ENCODE results near the gene ACE. TPM values are rescaled to one million over a fixed set of nuclear protein-coding genes. Genes with fewer than 3 reads are reported as not detected.
A peak's percentile ranks its signal among the peaks of the same experiment; 100 is the strongest.

Gene ACE
- polyA plus RNA-seq, 4 donors, result 49.6 to 216 (median 161) TPM

DNA sequence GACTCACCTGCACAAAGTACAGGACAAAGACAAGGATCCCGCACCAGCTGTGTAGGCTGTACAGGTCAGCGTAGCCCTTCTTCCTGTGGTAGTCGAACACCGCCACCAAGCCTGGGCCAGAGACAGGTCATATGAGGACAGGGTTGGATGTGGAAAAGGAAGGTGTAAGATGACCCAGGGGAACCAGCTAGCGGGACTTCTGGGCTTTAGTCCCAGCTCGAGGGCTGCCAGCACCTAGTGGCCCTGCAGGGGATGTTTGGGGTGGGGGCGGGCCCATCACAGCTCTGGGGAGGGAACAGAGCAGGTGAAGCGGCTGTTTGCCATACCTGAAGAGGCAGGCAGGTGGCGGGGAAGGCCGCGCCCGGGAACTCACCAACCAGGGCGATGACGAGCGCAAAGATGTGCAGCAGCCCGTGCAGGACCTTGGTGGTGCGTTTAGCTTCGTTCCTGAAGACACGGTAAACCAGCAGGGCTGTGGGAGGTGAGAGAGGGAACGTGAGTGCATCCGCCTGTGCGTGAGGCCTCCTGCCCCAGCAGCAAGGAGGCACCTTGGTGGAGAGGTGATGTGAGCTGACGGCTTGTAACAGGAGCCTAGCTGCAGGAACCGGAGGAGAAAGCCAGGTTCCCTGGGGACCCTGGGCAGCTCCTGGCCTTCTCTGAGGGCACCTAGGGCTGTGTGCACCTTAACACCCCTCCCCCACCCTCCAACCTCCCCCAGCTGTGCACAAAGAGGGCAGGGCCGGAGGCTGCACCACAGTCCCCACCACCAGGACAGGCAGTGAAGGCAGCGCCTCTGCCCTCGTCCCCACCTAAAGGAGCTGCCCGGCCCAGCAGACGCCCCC, 41.0 kb upstream of the ACE start:
- H3K4me1 ChIP-seq (ENCODE audit: control insufficient read depth in 3 of 3, insufficient read depth in 2 of 3, low read depth in 1 of 3, low read length in 2 of 3), result peaks cover 5 to 57% (median 7%) of the 10 kb centered on the region in 3 donors
- DNase-seq (peak in 1 of 2 donors; percentile 67), FAIRE-seq (no peak)
- peak overlapping the region in 2 of 3 donors; percentile 37 to 55 for H3K27ac ChIP-seq (ENCODE audit: low read depth in 1 of 3, low read length in 2 of 3)
- no peaks in the 10 kb centered on the region for H3K9me3 ChIP-seq (ENCODE audit: control insufficient read depth in 2 of 2, insufficient read depth in 1 of 2, low read depth in 1 of 2, low read length in 1 of 2)
- H3K36me3 ChIP-seq (ENCODE audit: control insufficient read depth in 3 of 3, insufficient read depth in 2 of 3, low read depth in 1 of 3, low read length in 3 of 3), result peaks cover 1 to 57% (median 2%) of the 10 kb centered on the region in 3 donors
- peaks cover 0 to 8% (median 0%) of the 10 kb centered on the region in 3 donors for H3K27me3 ChIP-seq (ENCODE audit: control insufficient read depth in 3 of 3, insufficient read depth in 3 of 3, low read length in 3 of 3)
- no peak overlapping the region for H3K4me3 ChIP-seq (ENCODE audit: low read depth in 1 of 3, low read length in 3 of 3)
- 27 to 71% (median 40%) methylated on average over 28 to 29 of the region's 29 CpGs for WGBS, 3 donors

- peaks cover 0 to 8% (median 0%) of the 10 kb centered on the region in 3 donors for H3K27me3 ChIP-seq (ENCODE audit: control insufficient read depth in 3 of 3, insufficient read depth in 3 of 3, low read length in 3 of 3)
- no peaks in the 10 kb centered on the region for H3K9me3 ChIP-seq (ENCODE audit: control insufficient read depth in 2 of 2, insufficient read depth in 1 of 2, low read depth in 1 of 2, low read length in 1 of 2)
- no peak for FAIRE-seq
- H3K4me3 ChIP-seq (ENCODE audit: low read depth in 1 of 3, low read length in 3 of 3), result no peak overlapping the region
- H3K27ac ChIP-seq (ENCODE audit: low read depth in 1 of 3, low read length in 2 of 3), result peak overlapping the region in 2 of 3 donors; percentile 13 to 37
- DNase-seq, result no peak
- WGBS, 3 donors, result 78 to 83% (median 79%) methylated on average over 17 of the region's 17 CpGs
- peaks cover 5 to 55% (median 7%) of the 10 kb centered on the region in 3 donors for H3K4me1 ChIP-seq (ENCODE audit: control insufficient read depth in 3 of 3, insufficient read depth in 2 of 3, low read depth in 1 of 3, low read length in 2 of 3)
- H3K36me3 ChIP-seq (ENCODE audit: control insufficient read depth in 3 of 3, insufficient read depth in 2 of 3, low read depth in 1 of 3, low read length in 3 of 3), result peaks cover 2 to 60% (median 3%) of the 10 kb centered on the region in 3 donors
Observed at GRCh38 chr17:63436523-63437110, 40.2 kb upstream of the ACE start.

DNA sequence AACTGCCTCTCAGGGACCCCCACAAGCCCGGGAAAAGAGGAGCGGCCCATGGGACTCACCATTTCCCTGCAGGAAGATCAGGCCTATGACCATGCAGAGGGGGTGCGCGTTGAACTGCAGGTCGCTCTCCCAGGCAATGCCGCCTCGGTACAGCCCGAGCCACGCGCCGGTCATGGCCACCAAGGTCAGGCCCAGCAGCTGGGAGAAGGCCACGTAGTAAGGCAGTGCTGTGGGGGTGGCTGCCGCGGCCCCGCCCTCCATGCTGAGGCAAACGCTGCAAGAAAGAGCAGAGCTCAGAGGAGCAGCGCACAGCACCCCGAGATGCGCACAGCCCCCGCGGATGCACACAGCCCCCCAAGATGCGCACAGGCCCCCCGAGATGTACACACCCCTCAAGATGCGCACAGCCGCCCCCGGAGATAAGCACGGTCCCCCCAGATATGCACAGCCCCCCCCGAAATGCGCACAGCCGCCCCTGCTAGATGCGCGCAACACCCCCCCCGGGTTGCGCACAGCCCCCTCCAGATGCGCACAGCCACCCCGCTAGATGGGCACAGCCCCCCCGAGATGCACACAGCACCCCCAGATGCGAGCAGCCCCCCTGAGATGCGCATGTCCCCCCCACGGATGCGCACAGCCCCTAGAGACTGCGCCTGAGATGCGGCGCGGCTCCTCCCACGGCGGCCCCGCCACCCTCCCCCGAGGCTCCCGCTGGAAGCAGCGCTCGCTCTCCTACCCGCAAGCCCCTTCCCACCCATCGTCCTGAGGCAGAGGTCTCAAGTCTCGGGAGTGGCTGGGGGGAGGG, 39.4 kb upstream of the ACE start:
- no peak for FAIRE-seq
- Histone ChIP-seq H3K4me1 (ENCODE audit: control insufficient read depth in 3 of 3, insufficient read depth in 2 of 3, low read depth in 1 of 3, low read length in 2 of 3) (peaks cover 5 to 48% (median 7%) of the 10 kb centered on the region in 3 donors), H3K27ac (ENCODE audit: low read depth in 1 of 3, low read length in 2 of 3) (no peak overlapping the region)

DNA sequence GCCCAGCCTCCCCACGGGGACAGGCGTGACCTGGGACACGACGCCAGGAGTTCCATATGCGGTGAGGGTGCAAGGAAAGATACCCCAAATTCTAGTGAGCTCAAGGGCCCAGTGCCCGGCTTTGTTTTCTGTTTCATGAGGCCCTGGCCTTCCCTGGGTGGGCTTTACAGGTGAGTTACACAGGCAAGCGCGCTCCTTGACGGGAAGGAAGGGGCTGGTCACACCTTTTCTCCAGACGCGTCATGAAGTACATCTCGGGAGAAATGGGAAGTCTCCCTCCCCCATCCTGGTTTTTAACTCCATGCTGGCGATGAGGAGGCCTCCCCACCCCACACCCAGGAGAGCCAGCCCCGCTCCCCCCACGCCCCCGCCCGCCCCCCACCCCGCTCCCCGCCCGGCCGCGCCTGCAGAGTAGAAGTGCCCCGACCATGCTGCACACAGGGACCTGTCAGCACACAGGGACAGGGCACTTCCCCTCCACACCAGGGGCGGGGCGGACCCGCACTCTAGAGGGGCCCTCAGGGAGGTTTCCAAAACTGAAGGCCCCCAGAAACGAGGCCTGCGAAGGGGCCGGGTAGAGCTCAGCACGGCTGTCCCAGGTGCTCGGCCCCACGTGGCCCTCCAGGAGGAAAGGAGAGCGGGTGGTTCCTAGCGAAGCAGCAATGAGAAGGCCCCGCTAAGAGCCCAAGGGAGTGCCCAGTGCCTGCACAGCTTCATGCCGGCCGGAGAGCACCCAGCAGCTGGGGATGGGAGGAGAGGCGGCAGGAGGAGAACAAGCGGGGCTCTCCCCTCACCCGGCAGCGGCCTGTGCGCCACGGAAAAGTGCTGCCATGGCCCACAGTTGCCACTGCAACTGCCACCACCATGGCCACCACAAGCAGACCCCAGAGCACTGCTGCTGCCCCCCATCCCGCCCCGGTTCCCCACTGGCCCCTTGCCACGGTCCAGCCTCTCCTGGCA, 38.5 kb upstream of the ACE start:
- no peaks in the 10 kb centered on the region for H3K9me3 ChIP-seq (ENCODE audit: control insufficient read depth in 2 of 2, insufficient read depth in 1 of 2, low read depth in 1 of 2, low read length in 1 of 2)
- FAIRE-seq (no peak), DNase-seq (no peak)
- H3K27me3 ChIP-seq (ENCODE audit: control insufficient read depth in 3 of 3, insufficient read depth in 3 of 3, low read length in 3 of 3), result peaks cover 0 to 8% (median 0%) of the 10 kb centered on the region in 3 donors
- 65 to 80% (median 74%) methylated on average over 35 to 46 of the region's 46 CpGs for WGBS, 3 donors
- H3K27ac ChIP-seq (ENCODE audit: low read depth in 1 of 3, low read length in 2 of 3), result peak overlapping the region in 1 of 3 donors; percentile 33
- peaks cover 2 to 39% (median 7%) of the 10 kb centered on the region in 3 donors for H3K4me1 ChIP-seq (ENCODE audit: control insufficient read depth in 3 of 3, insufficient read depth in 2 of 3, low read depth in 1 of 3, low read length in 2 of 3)
- H3K4me3 ChIP-seq (ENCODE audit: low read depth in 1 of 3, low read length in 3 of 3), result no peak overlapping the region
- H3K36me3 ChIP-seq (ENCODE audit: control insufficient read depth in 3 of 3, insufficient read depth in 2 of 3, low read depth in 1 of 3, low read length in 3 of 3), result peaks cover 0 to 59% (median 3%) of the 10 kb centered on the region in 3 donors

More for the DNA sequence above, 39.4 kb upstream of the ACE start:
- peaks cover 0 to 8% (median 0%) of the 10 kb centered on the region in 3 donors for H3K27me3 ChIP-seq (ENCODE audit: control insufficient read depth in 3 of 3, insufficient read depth in 3 of 3, low read length in 3 of 3)
- H3K9me3 ChIP-seq (ENCODE audit: control insufficient read depth in 2 of 2, insufficient read depth in 1 of 2, low read depth in 1 of 2, low read length in 1 of 2), result no peaks in the 10 kb centered on the region
- no peak for DNase-seq
- 63 to 76% (median 75%) methylated on average over 47 to 55 of the region's 55 CpGs for whole genome bisulfite sequencing, 3 donors
- H3K4me3 ChIP-seq (ENCODE audit: low read depth in 1 of 3, low read length in 3 of 3), result no peak overlapping the region
- peaks cover 0 to 60% (median 3%) of the 10 kb centered on the region in 3 donors for H3K36me3 ChIP-seq (ENCODE audit: control insufficient read depth in 3 of 3, insufficient read depth in 2 of 3, low read depth in 1 of 3, low read length in 3 of 3)

- peaks cover 0 to 8% (median 0%) of the 10 kb centered on the region in 3 donors for H3K27me3 ChIP-seq (ENCODE audit: control insufficient read depth in 3 of 3, insufficient read depth in 3 of 3, low read length in 3 of 3)
- peak overlapping the region; percentile 22 to 87 (median 62) for H3K27ac ChIP-seq (ENCODE audit: low read depth in 1 of 3, low read length in 2 of 3)
- DNase-seq (peak in 1 of 2 donors; percentile 37), FAIRE-seq (no peak)
- peaks cover 0 to 49% (median 3%) of the 10 kb centered on the region in 3 donors for H3K36me3 ChIP-seq (ENCODE audit: control insufficient read depth in 3 of 3, insufficient read depth in 2 of 3, low read depth in 1 of 3, low read length in 3 of 3)
- H3K4me1 ChIP-seq (ENCODE audit: control insufficient read depth in 3 of 3, insufficient read depth in 2 of 3, low read depth in 1 of 3, low read length in 2 of 3), result peaks cover 0 to 32% (median 0%) of the 10 kb centered on the region in 3 donors
- no peak overlapping the region for H3K4me3 ChIP-seq (ENCODE audit: low read depth in 1 of 3, low read length in 3 of 3)
- 47 to 84% (median 61%) methylated on average over 8 of the region's 8 CpGs for WGBS, 3 donors
- H3K9me3 ChIP-seq (ENCODE audit: control insufficient read depth in 2 of 2, insufficient read depth in 1 of 2, low read depth in 1 of 2, low read length in 1 of 2), result no peaks in the 10 kb centered on the region
Observed at GRCh38 chr17:63439687-63440086, 37.2 kb upstream of the ACE start.

DNA sequence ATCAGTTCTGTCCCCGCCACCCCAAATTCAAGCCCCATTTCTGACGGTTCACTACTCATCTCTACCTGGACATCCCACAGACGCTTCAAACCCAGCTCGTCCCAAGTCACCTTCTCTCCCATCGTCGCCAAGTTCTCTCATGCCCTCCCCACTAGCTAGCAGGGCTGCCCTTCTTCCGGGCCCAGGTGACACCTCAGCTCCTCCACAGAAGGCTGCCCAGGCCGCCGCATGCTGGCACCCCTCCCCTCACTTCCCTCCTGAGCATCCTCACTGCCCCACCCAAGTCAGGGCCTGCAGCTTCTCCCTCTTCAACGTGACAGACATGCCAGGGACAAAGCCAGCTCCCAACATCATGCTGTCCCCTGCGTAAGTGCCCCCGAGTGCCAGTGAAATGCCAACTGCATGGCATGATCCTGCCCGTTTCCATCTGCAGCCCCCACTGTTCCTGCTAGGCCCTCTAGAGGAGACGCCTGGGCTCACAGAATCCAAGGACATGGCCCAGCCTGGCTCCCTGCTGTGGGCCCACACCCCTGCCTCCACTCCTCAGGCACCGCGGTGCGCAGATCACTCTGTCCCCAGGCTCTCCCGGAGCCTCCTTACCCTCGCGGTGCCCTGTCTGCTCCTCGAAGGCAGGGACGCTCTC, 36.6 kb upstream of the ACE start:
- H3K4me1 ChIP-seq (ENCODE audit: control insufficient read depth in 3 of 3, insufficient read depth in 2 of 3, low read depth in 1 of 3, low read length in 2 of 3), result peaks cover 0 to 34% (median 0%) of the 10 kb centered on the region in 3 donors
- no peaks in the 10 kb centered on the region for H3K9me3 ChIP-seq (ENCODE audit: control insufficient read depth in 2 of 2, insufficient read depth in 1 of 2, low read depth in 1 of 2, low read length in 1 of 2)
- H3K27ac ChIP-seq (ENCODE audit: low read depth in 1 of 3, low read length in 2 of 3), result peak overlapping the region; percentile 22 to 87 (median 62)
- H3K36me3 ChIP-seq (ENCODE audit: control insufficient read depth in 3 of 3, insufficient read depth in 2 of 3, low read depth in 1 of 3, low read length in 3 of 3), result peaks cover 0 to 43% (median 3%) of the 10 kb centered on the region in 3 donors
- WGBS, 3 donors, result 76 to 86% (median 77%) methylated on average over 22 of the region's 22 CpGs
- H3K27me3 ChIP-seq (ENCODE audit: control insufficient read depth in 3 of 3, insufficient read depth in 3 of 3, low read length in 3 of 3), result peaks cover 0 to 8% (median 0%) of the 10 kb centered on the region in 3 donors
- FAIRE-seq, result no peak
- no peak overlapping the region for H3K4me3 ChIP-seq (ENCODE audit: low read depth in 1 of 3, low read length in 3 of 3)
- DNase-seq, result no peak

DNA sequence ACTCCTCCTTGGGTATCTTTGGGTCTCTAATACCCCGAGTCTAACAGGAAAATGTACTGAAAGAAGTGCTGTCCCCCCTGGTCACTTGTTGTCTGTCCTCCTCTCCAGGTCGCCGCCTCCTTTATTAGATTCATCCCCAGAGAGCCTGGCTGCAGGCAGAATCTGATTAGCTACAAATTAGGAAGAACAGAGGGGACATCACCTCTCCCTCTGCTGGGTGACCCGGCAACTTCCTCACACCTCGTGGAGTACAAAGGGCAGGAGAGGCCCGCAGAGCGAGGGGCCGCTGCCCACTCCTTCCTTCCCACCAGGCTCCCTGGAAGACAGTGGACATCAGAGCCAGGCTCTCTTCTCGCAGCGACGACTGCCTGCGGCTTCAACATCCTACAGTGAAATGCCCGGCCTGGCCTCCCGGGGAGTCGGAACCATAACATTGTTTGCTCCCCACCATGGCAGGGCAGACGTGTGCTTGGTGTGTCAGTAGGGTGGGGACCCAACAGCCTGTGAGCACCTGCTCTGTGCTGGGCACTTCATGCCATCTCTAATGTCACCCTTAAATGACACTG, 36.0 kb upstream of the ACE start:
- H3K36me3 ChIP-seq (ENCODE audit: control insufficient read depth in 3 of 3, insufficient read depth in 2 of 3, low read depth in 1 of 3, low read length in 3 of 3), result peaks cover 0 to 37% (median 3%) of the 10 kb centered on the region in 3 donors
- no peak for FAIRE-seq
- H3K27ac ChIP-seq (ENCODE audit: low read depth in 1 of 3, low read length in 2 of 3), result peak overlapping the region in 1 of 3 donors; percentile 87
- DNase-seq, result no peak
- H3K27me3 ChIP-seq (ENCODE audit: control insufficient read depth in 3 of 3, insufficient read depth in 3 of 3, low read length in 3 of 3), result peaks cover 0 to 8% (median 0%) of the 10 kb centered on the region in 3 donors
- no peak overlapping the region for H3K4me3 ChIP-seq (ENCODE audit: low read depth in 1 of 3, low read length in 3 of 3)
- peaks cover 0 to 34% (median 0%) of the 10 kb centered on the region in 3 donors for H3K4me1 ChIP-seq (ENCODE audit: control insufficient read depth in 3 of 3, insufficient read depth in 2 of 3, low read depth in 1 of 3, low read length in 2 of 3)
- 71 to 84% (median 83%) methylated on average over 15 to 16 of the region's 16 CpGs for WGBS, 3 donors
- H3K9me3 ChIP-seq (ENCODE audit: control insufficient read depth in 2 of 2, insufficient read depth in 1 of 2, low read depth in 1 of 2, low read length in 1 of 2), result no peaks in the 10 kb centered on the region
